ENCODE data around the gene ZNF208.
"Not testable (repeated sequence)": the region's sequence is repeated elsewhere in the genome, so short reads cannot be mapped to it uniquely, and the experiment has no call there.

- not testable (repeated sequence) for TF ChIP-seq CTCF (conservative IDR thresholded peaks at IDR 0.05 in 1 of 2, IDR thresholded peaks at IDR 0.05 in 1 of 2; ENCODE audit: low read depth in 1 of 2, low read length in 2 of 2); EZH2 (IDR thresholded peaks at IDR 0.05; ENCODE audit: low read length, missing control alignments)
Measured at GRCh38 chr19:21884786-21885185, 126.0 kb downstream of the ZNF208 start.
